GM11168 (cell line): ENCODE measurements around the gene PRSS57.

Experiments used
- in situ Hi-C: fragments of 300-500 bp; cut with MboI; formaldehyde crosslinking; loops from one replicate; pipeline ENCODE4 v1.12.0; 2022; ENCODE audit warnings: low sequenced_read_pairs; ENCODE audit not compliant: unreplicated experiment

PRSS57 gene

GRCh38 chr19:726993-727956 lies 32.0 kb upstream of the PRSS57 start:
- in situ Hi-C loops: loop anchor here (5.0 to 25.0 kb wide), 2 partner anchors 60 to 140 kb away; partner anchors contain the start of gene HCN2

DNA sequence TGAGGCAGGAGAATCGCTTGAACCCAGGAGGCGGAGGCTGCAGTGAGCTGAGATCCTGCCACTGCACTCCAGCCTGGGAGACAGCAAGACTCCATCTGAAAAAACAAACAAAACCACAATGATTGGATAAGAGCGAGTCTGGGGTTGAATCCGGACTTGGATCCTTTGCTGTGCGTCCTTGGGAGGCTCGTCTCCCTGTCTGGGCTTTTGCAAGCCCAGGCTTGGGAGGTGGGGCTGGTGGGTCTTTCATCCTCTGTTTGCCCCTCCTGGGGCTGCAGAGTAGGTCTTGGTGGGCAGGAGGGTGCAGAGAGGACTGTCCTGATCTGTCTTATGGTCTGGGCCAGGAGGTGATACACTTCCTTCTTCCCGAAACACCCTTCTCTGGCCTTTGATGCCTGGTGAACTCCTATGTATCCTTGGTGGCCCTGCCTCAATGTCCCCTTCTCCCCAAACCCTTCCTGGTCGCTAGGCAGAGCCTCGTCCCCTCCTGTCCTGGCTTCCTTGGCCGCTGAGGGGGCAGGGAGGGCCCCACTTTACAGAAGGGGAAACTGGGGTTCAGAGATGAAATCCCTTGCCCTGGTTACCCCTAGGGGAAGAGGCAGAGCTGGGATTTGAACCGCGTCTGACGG lies 30.3 kb upstream of the PRSS57 start:
- in situ Hi-C loops: loop anchor here (5.0 to 25.0 kb wide), 2 partner anchors 58 to 138 kb away; partner anchors contain the start of gene HCN2

- in situ Hi-C loops: no loop called here
These were observed 28.5 kb upstream of the PRSS57 start for GRCh38 chr19:723714-724113.

DNA sequence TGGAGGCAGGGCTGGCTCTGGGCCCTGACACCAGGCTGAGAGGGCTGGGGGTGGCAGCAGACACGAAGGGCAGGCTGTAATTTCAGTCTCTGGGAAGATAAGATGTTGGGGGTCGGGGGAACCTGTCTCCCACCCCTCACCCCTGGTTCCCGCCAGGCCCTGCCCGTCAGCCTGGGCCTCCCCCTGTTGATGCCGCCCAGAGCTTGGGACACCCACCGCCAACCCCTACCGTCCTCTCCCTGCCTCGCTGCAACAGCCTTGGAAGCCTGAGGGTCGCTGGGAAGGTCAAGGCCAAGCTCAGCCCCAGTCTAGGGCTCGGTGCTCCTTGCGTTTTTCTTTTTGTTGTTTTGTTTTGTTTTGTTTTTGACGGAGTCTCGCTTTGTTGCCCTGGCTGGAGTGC lies 28.0 kb upstream of the PRSS57 start:
- in situ Hi-C loops: no loop called here

GRCh38 chr19:722553-723101 lies 27.4 kb upstream of the PRSS57 start:
- in situ Hi-C loops: no loop called here

DNA sequence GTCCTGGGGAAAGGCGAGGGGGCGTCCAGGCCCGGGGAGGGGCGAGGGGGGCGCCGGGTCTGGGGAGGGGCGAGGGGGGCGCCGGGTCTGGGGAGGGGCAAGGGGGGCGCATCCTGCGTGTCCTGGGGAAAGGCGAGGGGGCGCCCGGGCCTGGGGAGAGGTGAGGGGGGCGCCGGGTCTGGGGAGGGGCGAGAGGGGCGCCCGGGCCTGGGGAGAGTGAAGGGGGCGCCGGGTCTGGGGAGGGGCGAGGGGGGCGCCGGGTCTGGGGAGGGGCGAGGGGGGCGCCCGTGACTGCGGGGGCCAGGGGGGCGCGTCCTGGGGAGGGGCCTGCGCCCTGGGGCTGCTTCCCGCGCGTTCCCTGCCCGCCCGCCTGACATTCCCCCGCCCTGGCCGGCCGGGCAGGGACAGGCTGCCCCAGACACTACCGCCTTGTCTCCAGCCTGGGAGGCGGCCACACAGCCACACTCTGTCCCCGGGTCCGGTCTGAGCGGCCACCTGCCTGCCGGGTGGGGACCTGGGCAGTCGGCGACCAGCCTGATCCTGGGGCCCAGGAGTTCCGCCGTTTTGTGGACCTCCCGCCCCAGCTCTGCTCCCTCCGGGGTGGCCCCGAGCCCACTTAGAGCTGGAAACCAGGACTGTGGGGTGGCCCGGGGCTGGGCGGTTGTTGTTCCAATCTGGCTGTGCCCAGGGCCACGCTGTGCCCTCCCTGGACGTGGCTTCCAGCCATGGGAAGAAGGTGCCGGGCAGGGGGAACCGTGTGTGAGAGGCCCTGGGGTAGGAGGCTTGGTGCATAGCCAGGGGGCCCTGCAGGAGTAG lies 25.3 kb upstream of the PRSS57 start:
- in situ Hi-C loops: no loop called here

DNA sequence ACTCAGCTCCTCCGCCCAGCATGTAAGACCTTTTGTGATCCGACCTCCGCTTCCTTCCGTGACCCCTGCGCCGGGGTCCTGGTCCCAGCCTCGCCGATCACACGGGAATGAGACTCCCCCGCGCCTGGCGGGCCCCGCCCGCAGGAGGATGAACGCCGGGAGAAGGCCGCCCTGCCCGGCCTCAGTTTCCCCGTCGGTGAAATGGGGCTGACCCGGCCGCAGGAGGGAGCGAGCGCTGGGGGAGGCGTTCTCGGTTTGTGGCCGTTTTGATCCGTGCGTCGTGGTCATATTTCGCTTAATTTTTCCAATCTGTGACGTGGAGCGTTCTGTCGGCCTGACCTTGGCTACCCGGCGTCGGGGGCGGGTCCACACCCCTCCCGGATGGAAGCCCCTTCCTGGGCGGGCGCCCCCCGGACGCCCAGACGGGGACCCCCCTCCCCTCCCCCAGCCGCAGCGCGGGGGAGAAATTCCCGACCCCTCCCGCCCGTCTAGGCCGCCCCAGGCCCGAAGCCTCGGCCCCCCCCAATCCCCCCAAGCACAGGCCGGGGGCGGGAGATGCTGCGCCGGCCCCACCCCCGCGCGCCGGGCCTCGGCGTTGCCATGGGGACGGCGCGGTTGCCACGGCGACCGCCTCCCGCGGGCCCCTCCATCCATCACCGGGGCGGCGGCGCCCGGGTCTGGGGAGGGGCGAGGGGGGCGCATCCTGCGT lies 24.5 kb upstream of the PRSS57 start:
- in situ Hi-C loops: no loop called here

DNA sequence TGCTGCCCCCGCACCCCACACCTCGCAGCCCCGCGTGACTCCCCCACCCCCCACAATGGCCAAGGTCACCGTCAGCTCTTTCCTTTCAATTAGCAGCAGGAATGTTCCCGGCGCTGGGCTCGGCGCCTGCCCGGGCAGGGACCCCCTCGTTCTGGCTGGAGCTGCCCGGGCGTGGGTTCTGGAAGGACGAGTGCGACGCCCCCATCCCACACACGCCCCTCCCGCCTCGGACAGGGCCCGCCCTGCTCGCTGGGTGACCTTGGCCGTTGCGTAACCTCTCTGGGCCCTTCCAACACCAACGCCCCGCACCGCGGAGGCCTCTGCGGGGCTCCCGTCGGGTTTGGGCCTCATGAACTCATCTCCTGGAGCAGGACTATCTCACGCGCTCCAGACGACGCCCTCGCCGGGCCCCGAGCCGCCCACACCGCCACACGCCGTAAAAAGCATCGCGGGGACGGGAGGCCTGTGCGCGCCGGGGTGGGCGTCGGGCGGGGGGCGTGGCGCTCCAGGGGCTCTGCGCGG lies 23.8 kb upstream of the PRSS57 start:
- in situ Hi-C loops: no loop called here

DNA sequence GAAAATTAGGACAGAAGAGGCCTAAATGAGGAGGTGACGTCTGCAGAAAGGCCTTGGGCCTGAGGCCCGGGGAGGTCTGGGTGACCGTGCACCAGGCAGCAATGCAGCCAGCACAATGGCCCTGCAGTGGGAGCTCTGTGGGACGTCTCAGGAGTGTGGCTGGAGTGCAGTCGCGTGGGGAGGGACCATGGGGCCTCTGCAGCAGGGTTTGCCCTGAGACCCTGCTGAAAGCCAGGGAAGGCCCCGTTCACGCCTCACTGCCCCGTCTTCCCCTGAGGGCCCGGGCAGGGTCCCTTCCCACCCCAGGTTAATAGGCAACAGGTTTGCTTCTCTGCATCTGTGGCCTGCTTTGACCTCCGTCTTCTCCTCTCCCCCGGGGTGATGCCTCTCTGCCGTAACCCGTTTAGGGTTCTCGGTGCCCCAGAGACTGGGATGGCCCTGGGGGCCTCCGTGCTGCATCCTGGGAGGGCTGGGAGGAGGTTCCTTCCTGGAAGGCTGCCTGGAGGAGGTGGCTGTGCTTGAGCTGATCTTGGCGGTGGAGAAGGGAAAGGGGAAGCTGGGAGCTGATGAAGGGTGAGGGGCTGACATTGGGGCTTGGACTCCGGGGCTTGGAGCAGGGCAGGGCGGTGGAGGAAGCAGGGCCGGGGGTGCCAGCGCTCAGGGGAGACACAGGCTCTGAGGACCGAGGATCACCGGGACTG lies 23.1 kb upstream of the PRSS57 start:
- in situ Hi-C loops: no loop called here

DNA sequence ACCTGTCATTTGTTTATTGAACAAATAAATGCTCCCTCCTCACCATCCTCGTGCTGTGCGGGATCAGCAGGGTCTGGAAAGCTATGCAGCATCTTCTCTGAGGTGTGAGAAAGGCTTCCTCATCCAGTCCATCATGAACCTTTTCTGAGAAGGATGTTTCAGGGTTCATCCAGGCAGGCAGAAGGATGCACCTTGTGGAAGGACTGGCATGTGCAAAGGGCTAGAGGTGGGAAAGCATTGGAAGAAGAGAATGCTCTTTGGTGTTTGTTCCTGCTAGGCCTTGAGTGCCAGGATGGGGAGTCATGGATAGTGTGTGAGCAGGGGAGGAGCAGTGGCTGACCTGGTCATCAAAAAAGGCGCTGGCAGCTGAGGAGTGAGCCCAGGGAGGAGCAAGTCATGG lies 20.1 kb upstream of the PRSS57 start:
- in situ Hi-C loops: no loop called here

DNA sequence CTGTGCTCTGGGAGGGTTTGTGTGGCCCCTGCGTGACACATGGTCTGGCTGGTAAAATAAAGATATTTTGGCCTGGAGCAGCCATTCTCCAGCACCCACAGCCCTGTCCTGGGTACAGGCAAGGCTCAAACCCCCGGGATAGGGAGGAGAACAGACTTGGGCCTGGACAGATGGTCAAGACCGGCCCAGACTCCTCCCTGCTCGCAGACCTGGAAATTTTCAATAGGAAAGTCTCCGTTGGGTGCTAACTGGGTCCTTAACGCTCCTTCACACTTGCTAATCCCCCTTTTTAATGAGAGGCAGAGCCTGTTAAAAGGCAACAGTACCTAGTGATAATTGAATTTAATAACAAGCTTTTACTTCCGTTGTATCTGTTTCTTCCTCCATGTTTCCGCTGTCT lies 16.0 kb upstream of the PRSS57 start:
- in situ Hi-C loops: no loop called here

- in situ Hi-C loops: no loop called here
These were observed 15.5 kb upstream of the PRSS57 start for GRCh38 chr19:710767-711166.

DNA sequence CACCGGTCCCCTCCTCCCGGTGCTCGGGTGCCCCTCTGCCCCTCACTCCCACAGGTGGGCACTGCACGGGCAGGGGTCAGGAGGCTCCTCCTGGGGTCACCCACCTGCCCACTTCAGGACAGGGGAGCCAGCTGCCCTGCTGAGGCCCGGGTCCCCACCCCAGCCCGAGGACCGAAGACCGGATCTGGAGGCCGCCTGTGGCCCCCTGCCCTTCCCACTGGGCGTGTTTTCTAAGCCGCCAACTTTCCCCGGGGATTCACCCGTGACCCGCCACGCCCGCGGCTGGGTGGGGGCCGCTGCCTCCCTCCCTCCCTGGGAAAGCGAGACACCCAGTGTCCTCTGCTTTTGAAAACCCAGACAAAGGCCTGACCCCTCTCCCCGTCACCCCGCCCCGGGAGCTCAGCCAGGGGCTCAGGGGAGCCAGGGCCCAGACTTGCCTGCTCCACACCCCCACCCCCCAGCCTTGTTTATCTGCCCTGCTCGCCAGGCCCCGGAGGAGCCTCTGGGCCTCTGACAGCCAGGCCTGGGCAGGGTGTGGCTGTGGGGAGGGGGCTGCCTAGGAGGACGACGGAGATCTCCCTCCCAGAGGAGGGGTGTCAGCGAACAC lies 14.8 kb upstream of the PRSS57 start:
- in situ Hi-C loops: no loop called here

DNA sequence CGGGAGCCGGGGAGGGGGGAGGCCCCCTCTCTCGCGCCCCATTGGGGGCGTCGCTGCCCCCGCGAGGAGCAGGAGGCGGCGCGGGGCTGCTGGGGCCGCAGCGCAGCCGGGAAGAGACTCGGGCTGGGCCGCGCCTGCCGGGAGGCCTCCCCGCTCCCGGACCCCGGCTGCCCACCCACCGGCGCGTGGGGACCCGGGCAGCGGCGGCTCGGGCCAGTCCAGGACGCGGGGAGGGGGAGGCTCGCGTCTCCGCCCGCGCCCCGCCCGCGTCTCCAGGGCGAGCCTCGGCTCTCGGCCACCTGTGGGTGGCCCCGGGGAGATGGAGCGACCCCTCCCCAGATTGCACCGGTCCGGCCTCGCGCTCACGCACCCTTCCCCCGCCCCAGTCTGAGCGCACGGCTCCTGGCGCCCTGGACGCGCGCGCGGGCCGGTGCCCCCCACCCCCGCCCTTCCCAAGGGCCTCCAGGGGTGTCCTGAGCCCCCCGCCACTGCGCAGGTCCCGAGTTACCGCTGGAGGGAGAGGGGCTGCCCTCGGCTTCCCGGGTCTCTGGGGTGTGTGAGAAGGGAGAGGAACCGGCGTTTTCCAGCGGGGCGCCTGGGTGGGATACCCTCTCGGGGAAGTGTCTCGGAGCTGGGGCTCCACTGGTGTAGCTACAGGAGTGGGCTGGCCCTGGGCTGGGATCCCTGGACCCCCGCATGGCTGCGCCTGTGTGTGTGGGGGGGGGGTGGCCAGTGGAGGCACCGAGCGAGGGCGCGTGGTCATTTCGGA lies 14.1 kb upstream of the PRSS57 start:
- in situ Hi-C loops: no loop called here

- in situ Hi-C loops: no loop called here
These were observed 13.2 kb upstream of the PRSS57 start, which contains the start of gene PALM for GRCh38 chr19:708154-709143. Gene PALM (plus strand): TSS chr19:708935. CDS start chr19:709147, 212 bp downstream.

DNA sequence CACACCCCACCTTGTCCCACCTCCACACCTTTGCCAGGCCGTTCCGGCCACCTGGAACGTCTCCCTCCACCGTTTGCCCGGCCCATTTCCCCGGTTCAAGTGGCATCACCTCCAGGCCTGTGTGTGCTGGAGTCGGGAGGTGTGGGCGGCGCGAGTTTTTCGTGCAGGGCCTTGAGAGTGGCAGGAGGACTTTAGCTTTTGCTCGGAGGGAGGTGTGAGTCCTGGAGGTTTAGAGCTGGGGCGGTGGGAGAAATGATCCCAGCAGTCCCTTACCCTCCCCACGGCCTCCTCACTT lies 9.1 kb upstream of the PRSS57 start:
- in situ Hi-C loops: no loop called here
